ENCODE results near the gene ACP7.
"Not testable (repeated sequence)": the region's sequence is repeated elsewhere in the genome, so short reads cannot be mapped to it uniquely, and the experiment has no call there.

Gene ACP7

DNA sequence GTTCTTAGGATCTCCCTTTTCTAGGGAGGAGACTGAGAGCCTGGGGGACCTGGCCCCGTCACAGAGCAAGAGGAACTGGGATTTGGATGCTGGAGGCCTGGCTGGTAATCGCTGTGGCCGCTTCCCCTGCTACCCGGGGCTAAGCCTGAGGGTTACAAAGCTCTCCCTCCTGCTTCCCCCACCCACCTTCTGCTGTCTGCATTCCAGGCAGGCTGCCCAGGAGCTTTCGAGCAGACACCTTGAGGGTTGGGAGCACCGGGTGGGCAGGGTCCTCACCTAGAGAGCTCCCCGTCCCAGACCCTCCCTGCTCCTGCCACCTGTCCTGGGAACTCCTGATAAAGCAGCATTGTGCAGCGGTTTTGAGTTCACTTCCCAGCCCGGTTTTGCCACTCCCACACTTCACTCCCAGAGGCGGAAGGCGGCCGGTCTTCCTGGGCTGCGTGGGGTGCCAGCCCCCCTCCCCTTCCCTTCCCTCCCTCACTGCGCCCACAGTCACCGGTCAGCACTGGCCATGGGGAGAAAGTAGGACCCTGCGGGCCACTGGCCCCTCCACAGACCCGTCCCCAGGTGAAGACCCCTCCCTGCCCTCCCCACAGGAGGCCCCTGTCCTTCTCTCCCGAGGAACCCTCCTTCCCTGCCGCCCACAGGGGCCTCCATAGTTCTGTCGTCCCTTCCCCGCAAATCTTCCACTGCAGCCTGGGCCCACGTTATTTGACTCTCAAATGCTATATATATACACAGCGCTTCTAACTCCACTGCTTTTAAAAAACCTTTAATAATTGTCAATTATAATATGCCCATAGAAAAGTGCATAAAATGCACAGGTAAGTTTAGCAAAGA is 49.5 kb downstream of the ACP7 start:
- DNase-seq = no peak

DNA sequence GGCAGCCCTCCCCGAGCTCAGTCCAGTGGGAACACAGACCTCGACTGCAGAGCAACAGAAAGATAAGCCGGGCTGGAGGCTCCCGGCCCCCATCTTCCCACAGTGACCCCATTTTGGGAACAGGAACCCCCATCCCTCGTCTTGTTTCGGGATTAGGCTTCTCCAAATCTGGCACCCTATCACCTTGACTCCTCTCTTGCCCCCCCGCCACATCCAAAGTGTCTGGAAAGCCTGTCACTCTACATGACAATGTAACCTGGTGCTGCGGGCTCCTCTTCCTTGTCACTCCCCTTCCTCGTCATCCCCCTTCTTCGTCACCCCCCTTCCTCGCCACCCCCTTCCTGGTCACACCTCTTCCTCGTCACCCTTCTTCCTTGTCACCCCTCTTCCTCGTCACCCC is 51.5 kb downstream of the ACP7 start:
- no peak for DNase-seq

DNA sequence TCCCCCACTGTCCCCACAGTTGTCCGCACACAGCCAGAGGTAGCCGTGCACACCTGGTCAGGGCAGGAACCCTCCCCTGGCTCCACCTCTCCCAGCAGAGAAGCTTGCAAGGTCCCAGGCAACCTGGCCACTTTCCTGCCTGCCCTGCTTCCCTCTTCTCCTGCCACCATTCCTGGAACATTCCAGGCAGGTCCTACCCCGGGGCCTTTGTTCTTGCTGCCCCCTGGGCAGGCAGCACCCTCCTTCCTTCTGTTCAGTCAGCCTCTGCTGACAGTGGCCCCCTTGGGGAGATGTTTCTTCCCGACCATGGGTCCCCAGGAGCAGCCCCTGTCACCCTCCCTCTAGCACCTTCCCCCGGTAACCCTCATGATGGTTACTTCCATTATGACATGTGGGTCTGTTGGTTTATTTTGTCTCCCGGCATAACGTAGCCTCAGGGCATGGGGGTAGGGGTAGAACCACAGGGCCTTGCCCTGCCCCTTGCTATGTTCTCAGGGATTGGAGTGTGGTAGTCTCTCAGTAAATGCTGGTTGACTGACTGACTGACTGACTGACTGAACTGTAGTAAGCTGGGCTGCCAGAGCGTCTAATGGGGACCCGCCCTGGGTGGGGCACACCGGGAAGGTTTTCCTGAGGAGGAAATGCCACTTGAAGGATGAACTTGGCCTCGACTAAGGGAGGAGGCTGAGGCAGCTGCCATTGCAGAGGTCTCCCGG is 52.2 kb downstream of the ACP7 start:
- no peak for DNase-seq

DNA sequence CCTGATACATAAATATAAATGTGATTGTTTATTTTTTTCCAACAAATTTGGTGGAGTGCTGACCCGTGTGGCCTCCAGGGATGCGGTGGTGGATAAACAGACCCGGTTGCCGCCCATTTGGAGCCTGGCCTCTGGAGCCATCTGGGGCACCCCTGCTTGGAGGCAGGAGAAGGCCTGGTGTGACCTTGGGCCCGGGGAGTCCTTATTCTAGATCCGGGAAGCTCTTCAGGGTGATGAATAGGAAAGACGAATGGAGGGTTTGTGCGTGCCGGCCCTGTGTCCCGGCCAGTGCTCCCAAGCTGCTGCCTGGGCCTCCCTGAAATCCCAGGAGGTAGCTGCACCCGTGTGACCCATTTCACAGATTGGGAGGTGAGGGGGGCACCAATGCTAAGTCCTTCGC is 53.0 kb downstream of the ACP7 start:
- no peak for DNase-seq

DNA sequence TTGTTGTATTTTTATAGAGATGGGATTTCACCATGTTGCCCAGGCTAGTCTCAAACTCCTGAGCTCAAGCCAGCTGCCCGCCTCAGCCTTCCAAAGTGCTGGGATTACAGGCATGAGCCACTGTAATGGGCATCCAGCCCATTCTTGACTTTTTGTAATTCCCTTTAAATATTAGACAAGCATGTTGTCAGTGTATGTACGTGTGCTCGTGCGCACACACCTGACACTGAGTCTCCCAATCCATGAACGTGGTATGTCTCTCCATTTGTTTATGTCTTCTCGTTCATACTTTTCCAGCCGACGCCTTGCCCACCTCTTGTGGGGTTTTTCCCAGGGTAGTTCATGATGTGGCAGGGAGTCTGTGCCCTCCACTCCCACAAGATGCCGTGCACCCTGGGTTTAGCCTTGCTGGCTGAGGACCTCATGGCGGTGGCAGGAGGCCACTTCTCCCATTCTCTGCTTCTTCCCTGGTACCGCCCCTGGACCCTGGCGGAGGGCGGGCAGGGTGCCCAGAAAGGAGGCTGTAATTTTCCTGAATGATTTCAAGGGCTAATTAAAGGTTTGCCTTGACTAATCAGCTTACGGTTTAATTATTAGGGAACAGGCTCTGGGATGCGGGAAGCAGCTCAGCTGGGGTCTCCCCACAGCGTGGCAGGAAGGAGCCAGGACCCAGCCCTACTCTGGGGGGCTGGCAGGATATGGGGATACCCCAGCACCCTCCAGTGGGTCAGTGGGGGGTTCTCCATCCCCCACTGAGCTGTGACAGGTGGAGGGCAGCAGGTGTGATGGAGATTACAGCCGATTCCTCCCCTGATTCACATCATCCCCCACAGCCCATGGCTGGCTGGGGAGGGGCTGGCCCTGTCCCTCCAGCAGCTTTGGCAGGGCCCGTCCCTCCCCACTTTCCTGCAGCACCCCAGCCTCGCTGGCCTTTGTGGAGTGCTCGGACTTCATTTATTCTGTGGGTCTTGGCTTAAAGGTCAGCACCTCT is 54.3 kb downstream of the ACP7 start:
- DNase-seq = no peak

DNA sequence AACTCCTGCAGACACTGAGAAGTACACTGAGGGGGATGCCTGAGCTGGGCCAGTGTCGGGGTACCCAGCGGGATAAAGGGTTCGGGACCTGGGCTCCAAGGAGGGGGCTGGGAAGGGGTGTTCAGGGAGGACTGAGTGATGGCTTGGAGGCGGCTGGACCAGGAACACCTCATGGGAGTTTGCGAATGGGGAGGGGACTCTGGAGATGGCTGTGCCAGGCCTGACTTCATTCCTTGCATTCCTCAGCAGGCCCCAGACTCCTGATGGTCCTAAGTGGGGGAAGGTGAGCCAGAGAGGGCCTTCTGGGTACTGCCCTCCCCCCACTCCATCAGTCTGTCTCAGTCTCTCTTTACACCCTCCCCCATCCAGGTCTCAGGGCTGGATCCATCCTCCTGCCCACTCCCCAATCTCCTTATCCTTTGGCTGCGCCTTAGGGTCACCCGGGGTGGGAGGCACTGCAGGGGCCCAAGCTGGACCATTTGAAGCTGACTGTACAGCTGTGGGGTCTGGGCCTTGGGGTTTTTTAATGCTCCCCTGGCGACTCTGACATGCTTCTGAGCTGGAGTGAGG is 55.2 kb downstream of the ACP7 start:
- DNase-seq = no peak

DNA sequence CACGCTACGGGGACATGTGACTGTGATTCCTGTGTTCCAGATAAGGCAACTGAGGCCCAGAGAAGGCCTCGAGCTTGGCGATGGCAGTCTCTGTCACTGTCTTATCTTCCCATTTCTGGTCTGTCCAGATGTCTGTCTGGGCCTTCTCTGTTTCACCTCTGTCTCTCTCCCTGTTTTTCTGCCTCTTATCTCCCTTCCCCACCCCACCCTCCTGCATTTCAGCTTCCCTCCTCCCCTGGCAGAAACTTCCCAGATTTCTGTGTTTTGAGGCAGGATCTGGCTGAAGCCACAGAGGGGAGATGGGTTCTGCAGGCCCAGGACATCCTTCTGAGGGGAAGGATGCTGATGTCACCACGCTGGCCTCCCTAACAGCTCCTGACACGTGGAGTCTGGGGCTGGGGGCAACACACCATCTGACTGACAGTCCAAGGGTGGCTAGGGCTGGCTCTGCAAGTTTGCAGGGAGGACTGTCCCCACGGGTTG is 55.8 kb downstream of the ACP7 start:
- DNase-seq = no peak

DNA sequence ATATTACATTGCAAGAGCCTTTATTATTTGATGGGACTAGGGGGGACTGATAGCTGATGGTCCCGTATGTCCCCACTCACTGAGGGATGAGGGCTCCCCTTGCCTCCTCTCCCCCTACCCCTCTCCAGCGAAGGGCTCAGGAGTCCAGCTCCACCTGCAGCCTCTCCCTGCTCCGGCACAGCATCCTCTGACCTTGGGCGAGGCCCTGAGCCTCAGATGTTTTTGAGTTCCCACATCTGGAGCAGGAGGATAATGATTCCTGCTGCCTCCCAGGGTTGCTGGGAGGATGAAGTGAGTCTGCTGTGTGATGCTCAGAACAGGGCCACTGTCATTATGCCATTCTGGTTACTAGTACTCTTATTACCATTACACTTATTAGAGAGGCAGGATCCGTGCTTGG is 56.4 kb downstream of the ACP7 start:
- DNase-seq = no peak

DNA sequence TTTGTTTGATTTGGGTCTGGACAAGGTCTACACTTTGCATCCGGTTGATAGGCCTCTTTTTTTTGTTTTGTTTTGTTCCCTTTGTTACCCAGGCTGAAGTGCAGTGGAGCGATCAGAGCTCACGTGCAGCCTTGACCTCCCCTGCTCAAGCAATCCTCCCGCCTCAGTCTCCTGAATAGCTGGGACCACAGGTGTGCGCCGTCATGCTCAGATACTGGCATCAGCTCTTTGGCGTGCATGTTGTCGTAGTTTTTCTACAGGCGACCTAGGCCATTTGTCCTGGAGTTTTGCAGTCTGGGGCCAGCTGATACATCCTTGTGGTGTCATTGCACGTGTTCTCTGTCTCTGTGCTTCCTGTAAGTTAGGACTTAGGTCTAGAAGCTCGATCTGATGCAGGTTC is 57.8 kb downstream of the ACP7 start:
- DNase-seq = no peak

DNA sequence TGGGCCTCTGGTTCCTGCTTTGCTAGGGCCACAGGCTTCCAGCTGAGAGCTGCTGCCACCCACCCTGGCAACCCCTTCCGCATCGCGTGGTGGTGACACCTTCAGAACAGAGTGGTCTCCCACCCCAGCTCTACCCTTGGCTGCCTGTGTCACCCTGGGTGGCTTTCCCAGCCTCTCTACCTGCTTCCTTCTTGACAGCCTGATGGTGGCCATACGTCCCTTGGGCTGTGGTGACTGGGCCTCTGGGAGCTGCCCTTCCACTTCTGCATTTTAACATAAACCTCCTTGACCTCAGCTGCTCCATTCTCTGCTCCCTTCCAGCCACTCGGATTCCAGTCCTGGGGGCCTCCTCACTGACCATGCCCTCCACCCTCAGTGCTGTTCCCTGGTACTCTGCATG is 58.5 kb downstream of the ACP7 start:
- no peak for DNase-seq

DNA sequence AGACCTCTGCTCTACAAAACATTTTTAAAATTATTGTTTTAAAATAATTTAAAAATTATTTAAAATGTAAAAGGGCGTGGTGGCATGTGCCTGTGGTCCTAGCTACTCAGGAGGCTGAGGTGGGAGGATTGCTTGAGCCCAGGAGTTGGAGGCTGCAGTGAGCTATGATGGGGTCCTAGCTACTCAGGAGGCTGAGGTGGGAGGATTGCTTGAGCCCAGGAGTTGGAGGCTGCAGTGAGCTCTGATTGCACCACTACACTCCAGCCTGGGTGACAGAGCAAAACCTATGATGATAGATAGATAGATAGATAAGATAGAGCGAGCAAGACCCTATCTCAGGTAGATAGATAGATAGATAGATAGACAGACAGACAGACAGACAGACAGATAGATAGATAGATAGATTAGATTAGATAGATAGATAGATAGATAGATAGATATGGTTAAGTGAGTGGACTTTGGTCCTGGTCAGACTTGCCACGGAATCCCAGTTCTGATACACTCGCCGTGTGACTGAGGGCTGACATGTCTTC is 59.7 kb downstream of the ACP7 start:
- DNase-seq = not testable (repeated sequence)

DNA sequence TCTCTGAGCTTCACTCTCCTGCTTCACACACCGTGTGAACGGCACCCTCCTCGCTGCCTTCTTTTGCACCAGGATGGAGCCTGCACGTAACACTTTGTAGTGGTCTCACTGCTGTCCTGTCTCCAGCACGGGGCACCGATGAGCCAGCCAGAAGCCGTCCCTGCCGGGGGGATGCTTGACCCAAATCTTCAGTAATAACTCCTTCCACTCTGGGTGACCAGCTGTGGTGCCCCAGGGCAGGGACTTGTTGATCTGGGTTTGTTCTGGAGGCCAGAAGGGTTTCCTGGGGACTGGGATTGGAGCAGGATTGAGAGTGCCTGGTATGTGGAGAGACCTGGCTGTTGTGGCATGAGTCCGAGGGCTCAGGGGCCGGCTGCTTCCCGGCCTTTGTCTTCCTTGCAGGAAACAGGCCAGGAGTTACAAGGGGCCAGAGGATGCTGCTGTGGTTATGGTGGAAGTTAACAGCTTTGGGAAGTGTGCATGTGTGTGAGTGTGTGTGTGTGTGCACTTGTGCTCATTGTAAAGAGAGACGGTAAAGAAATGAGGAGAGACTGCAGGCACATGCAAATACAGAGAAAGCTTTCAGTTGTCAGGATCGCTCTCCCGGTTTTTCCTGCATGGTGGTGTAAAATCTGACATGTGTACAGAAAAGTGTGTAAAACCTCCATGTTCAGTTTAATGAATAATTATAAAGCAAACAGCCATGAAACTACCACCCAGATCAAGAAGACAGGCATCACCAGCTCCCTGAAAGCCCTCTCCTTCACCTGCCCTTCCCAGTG is 60.3 kb downstream of the ACP7 start:
- DNase-seq = no peak

DNA sequence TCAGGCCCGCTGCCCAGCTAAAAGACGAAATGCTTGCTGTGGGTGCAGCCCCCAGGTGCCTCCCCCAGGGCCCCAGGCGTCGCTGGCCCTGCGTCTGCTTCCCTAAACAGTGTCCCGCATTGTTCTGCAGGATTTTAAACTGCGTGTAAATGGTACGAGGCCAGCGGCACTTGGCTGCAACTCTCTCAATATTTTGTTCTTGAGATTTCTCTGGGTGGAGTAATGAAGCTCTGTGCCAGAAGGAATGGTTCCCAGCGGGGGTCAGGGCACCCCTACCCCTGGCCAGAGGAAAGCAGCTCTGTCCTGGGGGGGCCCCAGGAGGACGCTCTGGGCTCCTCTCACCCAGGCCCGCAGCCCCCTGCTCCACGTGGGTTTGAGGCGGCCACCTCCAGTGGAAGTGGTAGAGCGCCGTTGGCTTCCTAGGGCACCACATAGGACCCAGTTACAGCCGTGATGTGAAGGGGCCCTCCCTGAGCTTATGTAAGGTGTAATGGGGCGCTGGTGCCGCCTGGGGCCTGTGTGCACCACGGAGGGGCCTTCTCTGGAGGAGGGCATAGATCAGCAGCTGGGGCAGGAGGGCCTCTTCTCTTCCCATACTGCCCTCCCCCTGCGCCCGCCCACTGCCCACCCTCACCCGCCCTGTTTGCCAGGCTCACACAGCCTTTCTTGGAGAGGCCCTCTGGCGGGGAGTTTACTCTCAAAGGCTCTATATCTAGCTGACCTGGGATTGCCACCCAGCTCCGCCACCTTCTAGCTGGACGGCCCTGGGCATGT is 61.2 kb downstream of the ACP7 start:
- DNase-seq = no peak

DNA sequence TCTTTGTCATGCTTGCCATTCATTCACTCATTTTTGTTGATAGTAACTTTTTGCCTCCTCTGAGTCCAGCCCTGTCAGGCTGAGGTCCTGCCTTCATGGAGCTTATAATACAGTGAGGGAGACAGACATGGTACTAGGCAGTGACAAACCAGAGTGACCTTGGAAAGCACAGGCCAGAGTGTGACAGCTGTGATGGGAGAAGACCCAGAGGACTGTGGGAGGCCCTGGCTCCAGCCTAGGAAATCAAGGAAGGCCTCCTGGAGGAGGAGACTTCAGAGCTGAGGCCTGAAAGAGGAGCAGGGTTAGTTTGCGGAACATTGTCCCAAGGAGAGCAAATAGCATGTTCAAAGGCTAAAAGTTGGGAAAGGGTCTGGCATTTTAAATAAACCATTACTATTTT is 61.9 kb downstream of the ACP7 start:
- DNase-seq = no peak

DNA sequence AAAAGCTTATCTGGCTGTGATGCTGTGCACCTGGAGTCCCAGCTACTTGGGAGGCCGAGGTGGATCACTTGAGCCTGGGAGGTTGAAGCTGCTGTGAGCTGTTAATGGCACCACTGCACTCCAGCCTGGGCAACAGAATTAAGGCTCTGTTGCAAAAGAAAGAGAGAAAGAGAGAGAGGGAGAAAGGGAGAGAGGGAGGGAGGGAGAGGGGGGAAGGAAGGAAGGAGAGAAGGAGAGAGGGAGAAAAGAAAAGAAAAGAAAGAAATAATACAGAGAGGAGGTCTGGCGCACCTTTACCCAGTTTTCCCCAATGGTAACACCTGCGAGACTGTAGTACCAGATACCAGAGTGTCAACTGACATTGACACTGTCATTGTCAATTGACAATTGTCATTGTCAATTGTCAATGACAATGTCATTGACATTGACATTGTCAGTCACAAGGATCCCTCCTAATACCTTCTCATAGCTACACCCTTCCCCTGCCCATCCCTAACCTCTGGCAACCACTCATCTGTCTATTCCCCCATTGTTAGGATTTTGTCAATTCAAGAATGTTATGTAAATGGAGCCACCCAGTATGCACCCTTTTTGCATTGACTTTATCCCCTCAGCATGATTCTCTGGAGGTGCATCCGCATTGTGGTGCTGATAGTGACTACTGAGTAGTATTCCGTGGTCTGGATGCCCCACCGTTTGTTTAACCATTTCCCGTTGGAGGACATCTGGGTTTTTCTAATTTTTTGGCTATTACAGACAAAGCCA is 62.7 kb downstream of the ACP7 start:
- no peak for DNase-seq

DNA sequence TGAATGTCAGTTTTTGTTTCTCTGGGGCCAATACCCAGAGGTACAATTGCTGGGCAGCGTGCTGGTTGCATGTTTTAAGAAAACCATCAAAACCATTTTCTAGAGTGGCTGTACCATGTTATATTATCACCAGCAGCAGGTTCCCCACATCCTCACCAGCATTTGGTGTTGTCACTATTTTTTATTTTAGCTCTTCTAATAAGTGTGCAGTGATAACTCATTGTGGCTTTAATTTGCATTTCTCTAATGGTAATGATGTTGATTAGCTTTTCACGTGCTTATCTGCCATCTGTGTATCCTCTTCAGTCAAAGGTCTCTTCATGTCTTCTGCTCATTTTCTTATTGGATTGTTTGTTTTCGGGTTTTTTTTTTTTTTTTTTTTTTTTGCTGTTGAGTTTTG is 63.3 kb downstream of the ACP7 start:
- DNase-seq = no peak

DNA sequence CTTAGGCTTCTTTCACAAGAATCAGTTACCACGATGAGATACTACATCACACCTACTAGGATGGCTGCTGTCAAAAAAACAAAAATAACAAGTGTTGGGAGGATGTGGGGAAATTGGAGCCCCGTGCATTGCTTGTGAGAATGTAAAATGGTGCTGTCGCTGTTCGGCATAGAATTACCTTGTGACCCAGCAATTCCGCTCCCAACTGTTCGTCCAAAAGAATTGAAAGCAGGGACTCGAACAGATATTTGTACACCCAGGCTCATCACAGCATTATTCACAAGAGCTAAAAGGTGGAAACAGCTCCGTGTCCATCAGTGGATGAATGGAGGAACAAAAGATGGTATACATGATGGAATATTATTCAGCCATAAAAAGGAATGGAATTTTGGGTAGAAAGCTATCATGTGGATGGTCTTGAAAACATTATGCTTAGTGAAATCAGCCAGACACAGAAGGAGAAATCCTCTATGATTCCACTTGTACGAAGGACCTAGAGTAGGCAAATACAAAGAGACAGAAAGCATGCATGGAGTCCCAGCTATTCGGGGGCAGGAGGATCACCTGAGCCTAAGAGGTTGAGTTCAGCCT is 64.9 kb downstream of the ACP7 start:
- DNase-seq = no peak

DNA sequence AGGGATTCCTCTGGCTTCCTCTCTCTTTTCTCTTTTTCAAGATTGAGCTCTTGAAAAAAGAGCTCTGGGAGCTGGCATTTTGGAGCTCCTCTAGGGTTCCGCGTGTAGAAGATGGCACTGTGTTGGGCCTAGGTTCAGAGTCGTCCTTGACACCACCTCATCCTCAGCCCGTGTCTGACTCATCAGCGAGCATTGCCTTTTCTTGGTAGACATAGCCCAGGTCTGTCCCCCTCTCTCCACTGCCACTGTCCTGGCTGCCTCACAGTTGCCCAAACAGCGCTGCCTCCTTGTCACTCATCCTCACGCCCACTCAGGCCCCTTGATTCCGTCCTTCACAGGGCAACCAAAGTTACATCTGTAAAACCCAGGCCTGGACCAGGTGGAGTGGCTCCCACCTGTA is 66.1 kb downstream of the ACP7 start:
- DNase-seq = no peak

DNA sequence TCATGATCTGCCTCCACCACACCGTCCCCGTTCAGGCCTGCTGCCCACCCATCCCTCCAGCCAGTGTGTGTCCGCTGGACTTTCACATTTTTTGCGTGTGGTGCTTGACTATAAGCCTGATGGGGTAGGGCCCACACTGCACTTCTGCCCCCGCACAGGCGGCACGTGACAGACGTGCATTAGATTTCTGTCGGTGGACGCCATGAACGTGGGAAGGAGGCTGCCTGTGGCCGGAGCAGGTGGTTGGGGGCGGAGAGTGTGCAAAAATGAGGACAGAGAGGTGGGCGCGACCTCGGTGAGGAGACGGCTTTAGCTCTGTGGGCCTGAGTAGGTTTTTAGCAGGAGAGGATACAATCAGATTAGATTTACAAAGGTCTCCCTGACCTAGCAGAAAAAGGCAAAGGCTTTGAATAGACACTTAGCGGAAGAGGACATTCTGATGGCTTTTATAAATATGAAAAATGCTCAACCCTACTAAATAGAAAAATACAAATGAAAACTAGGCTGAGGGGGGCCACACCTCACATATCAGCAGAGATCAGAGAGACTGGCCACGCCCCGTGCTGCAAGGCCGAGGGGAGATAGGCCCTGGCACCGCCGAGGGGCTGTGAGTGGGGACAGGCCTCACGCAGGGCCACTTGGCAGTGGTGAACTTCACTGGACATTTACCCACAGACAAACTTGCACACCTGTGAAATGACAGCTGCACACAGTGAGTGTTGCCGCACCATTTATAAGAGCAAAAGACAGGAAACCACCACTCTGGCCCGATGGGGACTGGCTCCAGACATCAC is 66.8 kb downstream of the ACP7 start:
- no peak for DNase-seq

All from stimulated activated CD8-positive, alpha-beta memory T cell treated with anti-CD3 and anti-CD28 coated beads, Interleukin-4, amount 100 ng/mL, for 48 hours (primary cell).